Measurements from ENCODE around the gene PTPRE. TPM values are rescaled to one million over a fixed set of nuclear protein-coding genes. Genes with fewer than 3 reads are reported as not detected.

PTPRE gene
- total RNA-seq, 1 experiment from 2014 or later: 12.3 TPM

DNA sequence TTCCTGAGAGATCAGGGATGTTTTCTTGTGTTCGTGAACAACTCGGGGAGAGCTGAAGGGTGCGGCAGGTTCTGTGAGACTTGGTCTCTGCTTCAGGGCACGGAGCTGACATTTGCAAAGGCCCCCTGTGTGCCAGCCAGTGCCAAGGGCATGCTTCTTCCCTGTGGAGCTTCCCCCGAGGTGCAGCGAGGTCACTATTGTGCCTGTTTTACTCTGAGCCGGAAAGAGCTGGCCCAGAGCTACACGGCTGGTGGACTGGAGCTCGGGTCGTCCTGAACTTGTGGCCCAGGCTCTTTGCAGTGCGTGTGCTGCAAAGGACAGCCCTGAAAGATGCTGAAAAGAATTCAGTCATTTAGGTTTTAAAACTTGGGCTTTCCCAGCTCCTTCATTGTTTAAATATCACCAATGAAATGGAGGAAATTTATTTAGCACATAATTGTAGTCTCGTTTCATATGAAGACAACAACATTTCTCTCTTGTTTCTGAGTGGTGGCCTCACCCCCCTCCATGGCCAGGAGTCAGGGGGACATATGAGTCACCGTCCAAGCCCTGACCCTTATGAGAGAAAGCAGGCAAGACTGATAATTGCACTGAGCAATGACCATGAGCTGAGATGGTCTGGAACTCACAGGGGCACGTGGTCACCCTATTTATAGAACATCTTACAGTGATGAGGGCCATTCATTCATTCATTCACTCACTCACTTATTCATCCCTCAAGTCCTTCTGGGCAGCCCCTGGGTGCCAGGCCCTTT, 102.6 kb downstream of the PTPRE start:
- no peak for DNase-seq (ENCODE audit: low read depth, low spot score)
- RAD21 ChIA-PET (ENCODE audit: low non-redundant PET in 1 of 2, low total read pairs in 2 of 2, uncharacterized antibody in 2 of 2, unreplicated experiment in 2 of 2): interaction anchor here in 1 of 2 experiments (3.9 kb wide), 1 partner anchor 103 kb away, joined by 20 read pairs; the partner anchor contains the start of gene PTPRE
- no TSS peak for BruUV-seq (replicated peaks)
- no peak overlapping the region for H2AFZ ChIP-seq (ENCODE audit: low read depth, low read length, poor library complexity, severe bottlenecking)
- TF ChIP-seq JUND (IDR thresholded peaks at IDR 0.05): no peak
- no peak for TF ChIP-seq SRF (IDR thresholded peaks at IDR 0.05; ENCODE audit: low read depth)
- no peak for TF ChIP-seq EZH2 (IDR thresholded peaks at IDR 0.05)
- TF ChIP-seq, protein P1, sequence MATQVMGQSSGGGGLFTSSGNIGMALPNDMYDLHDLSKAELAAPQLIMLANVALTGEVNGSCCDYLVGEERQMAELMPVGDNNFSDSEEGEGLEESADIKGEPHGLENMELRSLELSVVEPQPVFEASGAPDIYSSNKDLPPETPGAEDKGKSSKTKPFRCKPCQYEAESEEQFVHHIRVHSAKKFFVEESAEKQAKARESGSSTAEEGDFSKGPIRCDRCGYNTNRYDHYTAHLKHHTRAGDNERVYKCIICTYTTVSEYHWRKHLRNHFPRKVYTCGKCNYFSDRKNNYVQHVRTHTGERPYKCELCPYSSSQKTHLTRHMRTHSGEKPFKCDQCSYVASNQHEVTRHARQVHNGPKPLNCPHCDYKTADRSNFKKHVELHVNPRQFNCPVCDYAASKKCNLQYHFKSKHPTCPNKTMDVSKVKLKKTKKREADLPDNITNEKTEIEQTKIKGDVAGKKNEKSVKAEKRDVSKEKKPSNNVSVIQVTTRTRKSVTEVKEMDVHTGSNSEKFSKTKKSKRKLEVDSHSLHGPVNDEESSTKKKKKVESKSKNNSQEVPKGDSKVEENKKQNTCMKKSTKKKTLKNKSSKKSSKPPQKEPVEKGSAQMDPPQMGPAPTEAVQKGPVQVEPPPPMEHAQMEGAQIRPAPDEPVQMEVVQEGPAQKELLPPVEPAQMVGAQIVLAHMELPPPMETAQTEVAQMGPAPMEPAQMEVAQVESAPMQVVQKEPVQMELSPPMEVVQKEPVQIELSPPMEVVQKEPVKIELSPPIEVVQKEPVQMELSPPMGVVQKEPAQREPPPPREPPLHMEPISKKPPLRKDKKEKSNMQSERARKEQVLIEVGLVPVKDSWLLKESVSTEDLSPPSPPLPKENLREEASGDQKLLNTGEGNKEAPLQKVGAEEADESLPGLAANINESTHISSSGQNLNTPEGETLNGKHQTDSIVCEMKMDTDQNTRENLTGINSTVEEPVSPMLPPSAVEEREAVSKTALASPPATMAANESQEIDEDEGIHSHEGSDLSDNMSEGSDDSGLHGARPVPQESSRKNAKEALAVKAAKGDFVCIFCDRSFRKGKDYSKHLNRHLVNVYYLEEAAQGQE (IDR thresholded peaks at IDR 0.05; ENCODE audit: low read depth): no peak
- no peak for TF ChIP-seq POLR2A (IDR thresholded peaks at IDR 0.05; ENCODE audit: borderline replicate concordance, extremely low read depth, insufficient read depth, insufficient read length)
- H3K9ac ChIP-seq (ENCODE audit: low read length): no peak overlapping the region
- ATAC-seq: no peak
- H3K4me2 ChIP-seq (ENCODE audit: low read length): no peak overlapping the region
- H3K79me2 ChIP-seq (ENCODE audit: insufficient read depth, low read length): no peaks in the 10 kb centered on the region
- CTCF ChIA-PET: interaction anchor here (1.0 to 5.1 kb wide), 7 partner anchors 9 to 155 kb away, joined by 3 to 69 read pairs (median 27); partner anchors contain the start of gene PTPRE
- no peaks in the 10 kb centered on the region; the same call in 1 of the 2 replicates for H3K27me3 ChIP-seq (ENCODE audit: insufficient read depth, low read length)
- POLR2A ChIA-PET: interaction anchor here (0.9 to 2.4 kb wide), 3 partner anchors 101 to 103 kb away, joined by 3 to 11 read pairs (median 3); partner anchors contain the start of gene PTPRE
- H3K9me3 ChIP-seq (ENCODE audit: control insufficient read depth in 1 of 2, insufficient read depth in 1 of 2, low read depth in 1 of 2, low read length in 2 of 2): no peaks in the 10 kb centered on the region
- H3K4me3 ChIP-seq (replicated peaks in 1 of 2; ENCODE audit: low read depth in 1 of 2, low read length in 2 of 2): no peak overlapping the region
- intact Hi-C loops (cut with micrococcal nuclease): loop anchor here (2.0 kb wide), 1 partner anchor 295 kb away; no protein-coding TSS in a partner anchor
- H3K9me2 ChIP-seq (ENCODE audit: insufficient read depth): no peaks in the 10 kb centered on the region
- no peaks in the 10 kb centered on the region for H4K20me1 ChIP-seq (ENCODE audit: insufficient read depth)
- peaks cover 3 to 9% of the 10 kb centered on the region in 2 experiments; a peak in 3 of 4 replicates for H3K4me1 ChIP-seq (ENCODE audit: control insufficient read depth in 1 of 2, insufficient read depth in 2 of 2, low read length in 2 of 2)
- H3K36me3 ChIP-seq (ENCODE audit: control insufficient read depth in 1 of 2, insufficient read depth in 2 of 2, low read length in 2 of 2): no peaks in the 10 kb centered on the region
- no peak overlapping the region for H3K27ac ChIP-seq (ENCODE audit: low read depth, low read length)

Data from HCT116 (cell line).